Naive thymus-derived CD4-positive, alpha-beta T cell (primary cell): ENCODE results near the gene MDN1. TPM values are rescaled to one million over a fixed set of nuclear protein-coding genes. Genes with fewer than 3 reads are reported as not detected.

ENCODE experiments used
- ATAC-seq: fragments of 150-1000 bp; cut with Tn5 transposase; 2 replicates; pipeline ENCODE4 v1.10.0; 2021; ENCODE audit warnings: mild to moderate bottlenecking, moderate library complexity
- CTCF ChIA-PET: fragments of 350-600 bp; sonication (Branson Sonifier 250); formaldehyde crosslinking; loops from one replicate; lab custom pipeline; 2021; ENCODE audit warnings: antibody characterized with exemption; lab: Charles Lee
- POLR2A ChIA-PET: fragments of 350-600 bp; sonication (Branson Sonifier 250); formaldehyde crosslinking; loops from one replicate; lab custom pipeline; 2021; ENCODE audit warnings: antibody characterized with exemption, inconsistent platforms; lab: Charles Lee
- DNase-seq, 9 donors: peaks; one replicate each; pipeline versions ENCODE4 v3.0.0 to v3.0.0-alpha.2; 2020 to 2022; ENCODE audit warnings: mixed read lengths in 1 of 9
- H3K27ac ChIP-seq: one replicate; pipeline ENCODE4 v1.7.0; 2013; ENCODE audit warnings: mild to moderate bottlenecking, low read depth, low read length, moderate library complexity
- H3K27me3 ChIP-seq, 2 donors: one replicate each; pipeline ENCODE4 v1.7.0; 2013; ENCODE audit warnings: low read length in 2 of 2, mild to moderate bottlenecking in 2 of 2, moderate library complexity in 2 of 2; ENCODE audit not compliant: control insufficient read depth in 2 of 2, insufficient read depth in 2 of 2
- H3K36me3 ChIP-seq, 3 experiments: 1 replicate in 2 of 3; 2 replicates in 1 of 3; pipeline ENCODE4 v1.7.0; 2013; ENCODE audit warnings: low read length in 3 of 3, mild to moderate bottlenecking in 3 of 3, moderate library complexity in 1 of 3; ENCODE audit not compliant: insufficient read depth in 3 of 3, control insufficient read depth in 2 of 3
- H3K4me1 ChIP-seq, 2 donors: one replicate each; pipeline ENCODE4 v1.7.0; 2013; ENCODE audit warnings: low read length in 2 of 2, mild to moderate bottlenecking in 2 of 2, moderate library complexity in 1 of 2; ENCODE audit not compliant: control insufficient read depth in 2 of 2, insufficient read depth in 2 of 2
- H3K4me3 ChIP-seq: 2 replicates; pipeline ENCODE4 v1.7.0; 2013; ENCODE audit warnings: mild to moderate bottlenecking, low read length
- H3K9me3 ChIP-seq, 3 experiments: 1 replicate in 2 of 3; 2 replicates in 1 of 3; pipeline ENCODE4 v1.7.0; 2013; ENCODE audit warnings: low read length in 3 of 3; ENCODE audit not compliant: control insufficient read depth in 2 of 3
- H3K27ac Mint-ChIP-seq, 9 donors: one replicate each; pipeline ENCODE4 v1.8.0; 2020 to 2022; ENCODE audit warnings: mixed read lengths in 9 of 9, mild to moderate bottlenecking in 8 of 9, moderate library complexity in 5 of 9, inconsistent platforms in 2 of 9
- H3K27me3 Mint-ChIP-seq, 5 donors: one replicate each; pipeline ENCODE4 v1.8.0; 2021 to 2022; ENCODE audit warnings: mixed read lengths in 5 of 5, mild to moderate bottlenecking in 1 of 5
- H3K36me3 Mint-ChIP-seq, 5 donors: one replicate each; pipeline ENCODE4 v1.8.0; 2020 to 2022; ENCODE audit warnings: mixed read lengths in 5 of 5, mild to moderate bottlenecking in 3 of 5, inconsistent platforms in 1 of 5
- H3K4me1 Mint-ChIP-seq, 7 donors: one replicate each; pipeline ENCODE4 v1.8.0; 2020 to 2022; ENCODE audit warnings: mixed read lengths in 7 of 7, mild to moderate bottlenecking in 3 of 7, inconsistent platforms in 1 of 7
- H3K4me3 Mint-ChIP-seq, 10 donors: one replicate each; pipeline ENCODE4 v1.8.0; 2020 to 2022; ENCODE audit warnings: mild to moderate bottlenecking in 10 of 10, mixed read lengths in 10 of 10, moderate library complexity in 6 of 10, inconsistent platforms in 2 of 10
- H3K9me3 Mint-ChIP-seq, 11 donors: one replicate each; pipeline ENCODE4 v1.8.0; 2020 to 2022; ENCODE audit warnings: mixed read lengths in 11 of 11, mild to moderate bottlenecking in 4 of 11, inconsistent platforms in 1 of 11, moderate library complexity in 1 of 11
- intact Hi-C, 2 donors: fragments of 100-400 bp; cut with micrococcal nuclease; formaldehyde crosslinking; loops; one replicate each; pipeline ENCODE4 v1.15.1; 2023
- polyA plus RNA-seq, 2 donors: library from polyadenylated mRNA; unstranded; fragments of 300-500 nt; fragmentation: Illumina TruSeq; gene quantifications; one replicate each; pipeline ENCODE4 v1.2.3, GENCODE V29; 2021
- total RNA-seq, 6 experiments: library from RNA in 5 of 6; stranded (reverse) in 5 of 6; gene quantifications; 1 replicate in 5 of 6; 2 replicates in 1 of 6; pipeline ENCODE4 v1.2.3 and lab custom pipeline; 2021 to 2026

MDN1 gene
- total and polyA plus RNA-seq, 7 experiments from 2014 or later, result 8.2 to 66.1 (median 62.7) TPM

DNA sequence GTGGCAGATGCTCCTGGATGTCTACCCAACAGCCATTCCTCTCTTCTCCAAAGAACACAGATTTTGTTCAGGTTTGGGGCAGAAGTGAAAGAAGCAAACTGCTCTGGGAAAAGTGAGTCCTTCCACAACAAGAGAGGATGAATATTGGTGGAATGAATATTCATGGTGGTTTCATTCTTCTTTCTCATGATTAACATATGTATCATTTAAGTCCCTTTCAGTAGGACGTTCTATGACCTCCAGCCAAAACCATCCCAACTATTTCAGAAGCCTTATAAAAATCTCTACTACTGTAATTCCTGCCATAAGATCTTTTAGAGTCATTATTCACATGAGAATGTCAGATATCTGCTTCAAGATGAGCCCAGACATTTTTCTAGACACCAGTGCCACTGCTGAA, 44.4 kb downstream of the MDN1 start:
- Histone ChIP-seq H3K4me1 (no peaks in the 10 kb centered on the region), H3K4me3 (no peak overlapping the region), H3K36me3 (peaks cover 8 to 58% (median 13%) of the 10 kb centered on the region in 3 experiments), H3K27me3 (no peaks in the 10 kb centered on the region), H3K9me3 (no peaks in the 10 kb centered on the region), H3K27ac (no peak overlapping the region)
- Mint-ChIP-seq H3K4me1 (peaks cover 0 to 11% (median 0%) of the 10 kb centered on the region in 7 donors), H3K9me3 (no peaks in the 10 kb centered on the region), H3K4me3 (no peak overlapping the region), H3K27ac (no peak overlapping the region), H3K27me3 (no peaks in the 10 kb centered on the region), H3K36me3 (peaks cover 7 to 63% (median 38%) of the 10 kb centered on the region in 5 donors)
- intact Hi-C loops, result no loop called here
- ChIA-PET CTCF (no interaction called here), POLR2A (no interaction called here)
- no peak for ATAC-seq
- no peak for DNase-seq

DNA sequence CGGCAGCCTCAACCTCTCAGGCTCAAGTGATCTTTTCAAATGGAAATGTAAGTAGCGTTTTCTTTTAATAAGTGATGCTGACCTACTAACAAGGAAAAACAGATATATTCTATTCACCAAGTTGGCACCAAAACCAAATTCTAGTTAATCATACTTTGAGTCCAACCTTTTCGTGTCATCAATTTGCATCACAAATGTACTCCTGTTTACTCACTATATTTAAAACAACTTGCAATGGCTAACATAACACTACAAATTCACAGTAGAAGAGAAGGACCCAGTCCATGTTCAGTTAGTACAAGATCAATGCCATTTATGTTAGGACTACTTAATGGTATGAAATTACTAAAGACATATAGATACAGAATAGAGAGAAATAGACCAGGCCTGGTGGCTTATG, 50.0 kb downstream of the MDN1 start:
- H3K4me1 ChIP-seq, result no peaks in the 10 kb centered on the region
- H3K4me3 ChIP-seq, result no peak overlapping the region
- intact Hi-C loops, result no loop called here
- peaks cover 14 to 63% (median 37%) of the 10 kb centered on the region in 5 donors for H3K36me3 Mint-ChIP-seq
- ChIA-PET POLR2A (no interaction called here), CTCF (interaction anchor here (0.7 kb wide), 1 partner anchor 606 kb away, joined by 5 read pairs; no protein-coding TSS in a partner anchor)
- H3K27me3 Mint-ChIP-seq, result no peaks in the 10 kb centered on the region
- no peaks in the 10 kb centered on the region for H3K9me3 ChIP-seq
- H3K9me3 Mint-ChIP-seq, result no peaks in the 10 kb centered on the region
- DNase-seq, result no peak
- H3K4me1 Mint-ChIP-seq, result peaks cover 0 to under 1% (median 0%) of the 10 kb centered on the region in 7 donors
- H3K27me3 ChIP-seq, result no peaks in the 10 kb centered on the region
- peaks cover 4 to 81% (median 8%) of the 10 kb centered on the region in 3 experiments for H3K36me3 ChIP-seq
- no peak for ATAC-seq
- peak overlapping the region in 1 of 9 donors; percentile 17 for H3K27ac Mint-ChIP-seq
- H3K27ac ChIP-seq, result no peak overlapping the region
- H3K4me3 Mint-ChIP-seq, result no peak overlapping the region

DNA sequence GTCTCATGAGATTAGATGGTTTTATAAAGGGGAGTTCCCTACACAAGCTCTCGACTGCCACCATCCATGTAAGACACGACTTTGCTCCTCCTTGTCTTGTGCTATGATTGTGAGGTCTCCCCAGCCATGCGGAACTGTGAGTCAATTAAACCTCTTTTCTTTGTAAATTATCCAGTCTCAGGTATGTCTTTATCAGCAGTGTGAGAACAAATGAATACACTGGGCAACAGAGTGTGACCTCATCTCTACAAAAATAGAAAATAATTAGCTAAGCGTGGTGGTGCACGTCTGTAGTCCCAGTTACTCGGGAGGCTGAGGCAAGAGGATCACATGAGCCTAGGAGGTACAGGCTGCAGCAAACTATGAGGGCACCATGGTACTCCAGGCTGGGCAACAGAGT, 51.3 kb downstream of the MDN1 start:
- Histone ChIP-seq H3K9me3 (no peaks in the 10 kb centered on the region), H3K27ac (no peak overlapping the region), H3K36me3 (peaks cover 0 to 77% (median 8%) of the 10 kb centered on the region in 3 experiments), H3K4me1 (no peaks in the 10 kb centered on the region), H3K4me3 (no peak overlapping the region), H3K27me3 (no peaks in the 10 kb centered on the region)
- DNase-seq (no peak), ATAC-seq (no peak)
- ChIA-PET CTCF (no interaction called here), POLR2A (interaction anchor here (0.6 kb wide), 1 partner anchor 983 kb away, joined by 3 read pairs; no protein-coding TSS in a partner anchor)
- peaks cover 17 to 56% (median 36%) of the 10 kb centered on the region in 5 donors for H3K36me3 Mint-ChIP-seq
- H3K9me3 Mint-ChIP-seq, result no peaks in the 10 kb centered on the region
- H3K27ac Mint-ChIP-seq, result no peak overlapping the region
- H3K4me1 Mint-ChIP-seq, result peaks cover 0 to 4% (median 0%) of the 10 kb centered on the region in 7 donors
- intact Hi-C loops, result no loop called here
- H3K4me3 Mint-ChIP-seq, result no peak overlapping the region
- H3K27me3 Mint-ChIP-seq, result no peaks in the 10 kb centered on the region

DNA sequence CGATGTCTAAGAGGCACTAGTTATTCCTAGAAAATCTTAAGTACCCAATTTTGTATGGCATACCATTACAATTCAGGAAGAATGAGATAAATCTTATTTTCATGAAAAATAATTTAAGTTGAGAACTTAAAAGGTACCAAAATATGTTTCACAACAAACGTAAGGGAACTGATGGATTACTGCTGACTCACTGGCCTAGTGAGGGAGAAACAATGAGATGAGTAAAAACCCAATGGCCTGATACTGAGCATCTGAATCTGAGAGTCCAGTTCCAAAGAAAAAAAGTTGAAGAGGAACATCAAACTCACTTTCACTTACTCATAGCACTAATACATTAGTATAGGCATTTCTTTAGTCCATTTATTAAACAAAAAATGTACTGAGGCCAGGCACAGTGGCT, 56.0 kb downstream of the MDN1 start:
- H3K27ac Mint-ChIP-seq, result no peak overlapping the region
- Histone ChIP-seq H3K9me3 (no peaks in the 10 kb centered on the region), H3K4me3 (no peak overlapping the region), H3K4me1 (no peaks in the 10 kb centered on the region), H3K36me3 (peaks cover 0 to 49% (median 6%) of the 10 kb centered on the region in 3 experiments), H3K27ac (no peak overlapping the region), H3K27me3 (no peaks in the 10 kb centered on the region)
- CTCF ChIA-PET, result interaction anchor here (0.6 kb wide), 1 partner anchor 717 kb away, joined by 3 read pairs; no protein-coding TSS in a partner anchor
- peaks cover 0 to 4% (median 0%) of the 10 kb centered on the region in 7 donors for H3K4me1 Mint-ChIP-seq
- H3K36me3 Mint-ChIP-seq, result peaks cover 22 to 44% (median 23%) of the 10 kb centered on the region in 5 donors
- DNase-seq (no peak), ATAC-seq (no peak)
- POLR2A ChIA-PET, result no interaction called here
- no peaks in the 10 kb centered on the region for H3K27me3 Mint-ChIP-seq
- no peak overlapping the region for H3K4me3 Mint-ChIP-seq
- H3K9me3 Mint-ChIP-seq, result no peaks in the 10 kb centered on the region
- intact Hi-C loops, result no loop called here

DNA sequence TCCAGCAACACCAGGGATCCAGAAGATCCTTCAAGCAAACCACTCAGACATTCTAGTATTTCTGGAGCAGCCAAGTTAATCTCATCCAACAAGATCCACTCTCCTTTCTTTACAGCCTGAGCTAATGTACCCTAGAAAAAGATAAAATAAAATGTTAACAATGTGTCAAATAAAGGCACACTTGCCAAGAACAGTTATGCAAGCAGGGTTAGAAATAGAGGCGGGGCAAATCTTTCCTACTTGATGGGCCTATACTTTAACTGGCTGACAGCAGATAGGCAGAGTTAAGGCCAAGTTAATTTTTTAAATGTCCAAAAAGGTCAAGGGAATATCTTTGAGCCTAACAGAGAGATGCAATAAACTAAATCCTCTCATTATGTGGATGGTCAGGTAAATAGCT, 60.8 kb downstream of the MDN1 start:
- POLR2A ChIA-PET, result no interaction called here

DNA sequence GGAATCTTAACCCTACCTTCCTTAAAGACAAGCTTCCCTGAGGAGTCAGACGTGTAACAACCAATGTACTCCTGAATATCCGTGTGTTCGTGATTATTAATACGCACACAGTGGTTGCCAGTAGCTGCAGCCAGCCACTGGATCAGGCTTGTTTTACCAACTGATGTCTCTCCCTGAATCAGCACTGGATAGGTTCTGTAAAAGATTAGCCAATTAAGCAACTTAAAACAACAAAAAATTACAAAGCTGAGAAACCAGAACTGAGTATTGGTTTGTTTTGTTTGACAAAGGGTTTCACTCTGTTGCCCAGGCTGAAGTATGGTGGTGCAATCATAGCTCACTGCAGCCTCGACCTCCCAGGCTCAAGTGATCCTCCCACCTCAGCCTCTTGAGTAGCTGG, 69.3 kb downstream of the MDN1 start:
- no peaks in the 10 kb centered on the region for H3K4me1 Mint-ChIP-seq
- H3K9me3 ChIP-seq, result no peaks in the 10 kb centered on the region
- H3K36me3 ChIP-seq, result peaks cover 11 to 68% (median 14%) of the 10 kb centered on the region in 3 experiments
- DNase-seq, result no peak
- H3K4me1 ChIP-seq, result no peaks in the 10 kb centered on the region
- H3K9me3 Mint-ChIP-seq, result no peaks in the 10 kb centered on the region
- no peak overlapping the region for H3K4me3 ChIP-seq
- H3K4me3 Mint-ChIP-seq, result no peak overlapping the region
- no peak overlapping the region for H3K27ac Mint-ChIP-seq
- no peak overlapping the region for H3K27ac ChIP-seq
- H3K27me3 Mint-ChIP-seq, result no peaks in the 10 kb centered on the region
- ChIA-PET CTCF (no interaction called here), POLR2A (no interaction called here)
- intact Hi-C loops, result no loop called here
- peaks cover 5 to 64% (median 43%) of the 10 kb centered on the region in 5 donors for H3K36me3 Mint-ChIP-seq
- H3K27me3 ChIP-seq, result no peaks in the 10 kb centered on the region
- ATAC-seq, result no peak

More for the DNA sequence above, 60.8 kb downstream of the MDN1 start:
- Mint-ChIP-seq H3K36me3 (peaks cover 21 to 57% (median 25%) of the 10 kb centered on the region in 5 donors), H3K4me1 (no peaks in the 10 kb centered on the region), H3K9me3 (no peaks in the 10 kb centered on the region), H3K27me3 (no peaks in the 10 kb centered on the region), H3K4me3 (no peak overlapping the region), H3K27ac (no peak overlapping the region)
- Histone ChIP-seq H3K9me3 (no peaks in the 10 kb centered on the region), H3K4me3 (no peak overlapping the region), H3K27me3 (no peaks in the 10 kb centered on the region), H3K4me1 (no peaks in the 10 kb centered on the region), H3K27ac (no peak overlapping the region), H3K36me3 (peaks cover 11 to 58% (median 20%) of the 10 kb centered on the region in 3 experiments)
- no peak for DNase-seq
- CTCF ChIA-PET, result no interaction called here
- ATAC-seq, result no peak
- intact Hi-C loops, result no loop called here

DNA sequence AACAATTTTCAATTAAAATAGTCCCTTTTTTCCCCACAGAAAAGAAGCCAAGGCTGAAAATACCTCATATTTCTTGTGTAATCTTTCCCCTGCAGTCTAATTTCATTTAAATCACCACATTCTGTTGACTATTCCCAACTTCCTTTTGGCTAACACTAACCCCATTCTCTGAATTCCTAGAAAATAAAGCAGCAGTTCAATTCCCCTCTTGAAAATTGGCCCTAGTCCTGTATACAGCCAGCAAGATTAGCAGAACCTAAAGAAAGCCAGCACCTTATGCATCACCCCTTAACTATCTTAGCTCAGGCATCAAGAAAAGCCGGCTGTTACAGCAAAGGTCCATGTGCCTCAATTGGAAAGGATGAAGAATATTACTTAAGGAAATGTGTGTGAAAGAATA, 69.7 kb downstream of the MDN1 start:
- Histone ChIP-seq H3K9me3 (no peaks in the 10 kb centered on the region), H3K4me3 (no peak overlapping the region), H3K36me3 (peaks cover 11 to 67% (median 17%) of the 10 kb centered on the region in 3 experiments), H3K4me1 (no peaks in the 10 kb centered on the region), H3K27me3 (no peaks in the 10 kb centered on the region), H3K27ac (no peak overlapping the region)
- CTCF ChIA-PET, result no interaction called here
- H3K4me1 Mint-ChIP-seq, result no peaks in the 10 kb centered on the region
- no peak overlapping the region for H3K4me3 Mint-ChIP-seq
- peaks cover 4 to 63% (median 45%) of the 10 kb centered on the region in 5 donors for H3K36me3 Mint-ChIP-seq
- H3K27ac Mint-ChIP-seq, result no peak overlapping the region
- ATAC-seq (no peak), DNase-seq (no peak)
- intact Hi-C loops, result no loop called here
- H3K9me3 Mint-ChIP-seq, result no peaks in the 10 kb centered on the region
- POLR2A ChIA-PET, result no interaction called here
- H3K27me3 Mint-ChIP-seq, result no peaks in the 10 kb centered on the region
